ENCODE results near the gene HACD1.

DNA sequence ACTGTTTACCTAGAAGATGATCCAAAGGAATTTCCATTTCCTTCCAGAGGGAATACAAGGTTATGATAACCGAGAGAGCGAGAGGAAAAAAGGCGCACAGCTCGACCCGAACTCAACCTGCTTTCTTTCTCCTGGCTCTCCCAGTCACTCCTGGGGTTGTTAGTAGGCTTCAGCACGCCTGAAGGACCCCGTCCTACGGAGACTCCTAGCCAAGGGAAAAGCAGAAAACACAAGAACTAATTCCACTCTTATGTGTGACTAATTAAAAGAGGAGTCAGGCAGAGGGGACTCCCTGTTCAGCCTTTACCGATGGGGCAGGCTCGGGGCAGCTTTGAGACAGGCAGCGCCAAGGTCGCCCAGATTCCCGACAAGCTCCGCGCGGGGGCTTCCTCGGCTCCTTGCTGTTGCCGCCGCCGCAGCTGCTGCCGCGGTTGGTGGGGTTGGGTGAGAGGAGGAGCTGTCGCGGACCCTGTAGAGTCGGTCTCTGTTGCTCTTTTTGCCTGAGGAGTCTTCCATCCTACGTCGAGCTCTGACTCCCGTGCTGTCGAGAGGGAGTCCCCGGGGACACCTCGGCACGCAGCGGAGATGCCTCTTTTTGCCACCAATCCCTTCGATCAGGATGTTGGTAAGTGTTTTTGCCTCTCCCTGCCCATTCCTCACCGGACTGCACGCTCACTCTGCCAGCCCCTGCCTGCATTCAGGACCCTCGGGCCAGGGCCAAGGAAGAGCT is 26.7 kb upstream of the HACD1 start, which contains the start of gene STAM:
- TF ChIP-seq YY1 (IDR thresholded peaks at IDR 0.05; ENCODE audit: insufficient read depth, insufficient read length) (no peak), ZNF274 (IDR thresholded peaks at IDR 0.05; ENCODE audit: low read depth, low read length) (no peak)

Data from NT2/D1 (cell line).